ENCODE measurements around the gene TMEM41B.

DNA sequence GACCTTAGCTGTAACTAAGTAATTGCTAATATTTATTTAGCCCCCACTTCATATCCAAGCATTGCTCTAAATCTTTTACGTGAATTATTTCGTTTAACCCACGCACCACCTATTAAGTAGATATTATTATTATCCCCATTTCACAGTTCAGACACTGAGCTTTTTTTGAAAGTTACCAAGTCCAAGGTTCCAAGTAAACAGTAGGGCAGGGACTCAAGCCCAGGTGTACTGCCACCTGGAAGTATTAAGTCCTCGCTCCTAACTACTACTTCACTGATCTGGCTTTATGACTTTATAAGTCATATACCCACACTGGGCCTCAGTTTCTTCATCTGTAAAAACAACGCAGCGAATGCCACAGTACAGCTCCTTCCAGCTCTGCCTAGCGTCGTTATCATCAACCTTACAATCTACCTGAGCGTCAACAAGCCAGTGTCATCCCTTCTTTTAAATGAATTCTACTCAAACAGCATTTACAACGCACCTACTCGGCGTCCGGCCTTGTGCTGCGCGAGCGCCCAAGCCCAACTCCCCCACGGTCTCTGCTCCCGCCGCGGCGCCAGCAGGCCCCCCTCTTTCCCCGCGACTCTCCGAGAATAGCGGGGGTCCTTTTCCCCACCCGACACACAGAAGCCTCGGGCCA, 624 bp downstream of the TMEM41B start:
- TF ChIP-seq, protein P1, sequence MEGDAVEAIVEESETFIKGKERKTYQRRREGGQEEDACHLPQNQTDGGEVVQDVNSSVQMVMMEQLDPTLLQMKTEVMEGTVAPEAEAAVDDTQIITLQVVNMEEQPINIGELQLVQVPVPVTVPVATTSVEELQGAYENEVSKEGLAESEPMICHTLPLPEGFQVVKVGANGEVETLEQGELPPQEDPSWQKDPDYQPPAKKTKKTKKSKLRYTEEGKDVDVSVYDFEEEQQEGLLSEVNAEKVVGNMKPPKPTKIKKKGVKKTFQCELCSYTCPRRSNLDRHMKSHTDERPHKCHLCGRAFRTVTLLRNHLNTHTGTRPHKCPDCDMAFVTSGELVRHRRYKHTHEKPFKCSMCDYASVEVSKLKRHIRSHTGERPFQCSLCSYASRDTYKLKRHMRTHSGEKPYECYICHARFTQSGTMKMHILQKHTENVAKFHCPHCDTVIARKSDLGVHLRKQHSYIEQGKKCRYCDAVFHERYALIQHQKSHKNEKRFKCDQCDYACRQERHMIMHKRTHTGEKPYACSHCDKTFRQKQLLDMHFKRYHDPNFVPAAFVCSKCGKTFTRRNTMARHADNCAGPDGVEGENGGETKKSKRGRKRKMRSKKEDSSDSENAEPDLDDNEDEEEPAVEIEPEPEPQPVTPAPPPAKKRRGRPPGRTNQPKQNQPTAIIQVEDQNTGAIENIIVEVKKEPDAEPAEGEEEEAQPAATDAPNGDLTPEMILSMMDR (IDR thresholded peaks at IDR 0.05) = no peak
- TF ChIP-seq POLR2AphosphoS5 (IDR thresholded peaks at IDR 0.05) = no peak
